22Rv1 (cell line): ENCODE data around the gene CGAS.

Source experiments
- CTCF ChIP-seq: fragments of 450-650 bp; IDR thresholded peaks from 2 replicates; pipeline ENCODE4 v1.5.1; 2017; ENCODE audit warnings: mild to moderate bottlenecking
- ZFX ChIP-seq: fragments of 450-650 bp; IDR thresholded peaks from 2 replicates; pipeline ENCODE4 v1.6.1; 2017; ENCODE audit warnings: antibody characterized with exemption, borderline replicate concordance

DNA sequence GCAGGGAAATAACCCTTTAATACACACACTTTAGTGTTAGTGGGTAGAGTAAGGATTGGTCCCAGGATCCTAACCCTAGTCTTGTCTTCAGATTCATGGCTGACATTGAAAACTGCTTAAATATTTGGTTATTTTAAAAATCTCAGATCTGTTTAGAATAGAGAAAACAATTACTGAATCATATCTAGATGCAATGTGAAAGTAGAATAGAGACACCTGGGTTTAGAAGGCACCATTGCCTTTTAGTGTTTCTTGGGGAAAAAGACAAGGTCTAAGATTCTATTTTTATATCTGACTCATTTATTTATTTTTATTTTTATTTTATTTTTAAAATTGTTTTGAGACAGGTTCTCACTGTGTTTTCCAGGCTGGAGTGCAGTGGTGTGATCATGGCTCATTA, 51.4 kb downstream of the CGAS start:
- TF ChIP-seq CTCF = no peak
- TF ChIP-seq ZFX = no peak
